Transverse colon (tissue), 4 donors: ENCODE measurements around the gene SPATA19.

ENCODE experiments used
- POLR2AphosphoS5 ChIP-seq, 3 donors: sonication (generic); formaldehyde crosslinking; IDR thresholded peaks; one replicate each; pipeline ENCODE4 v1.6.1; 2016; ENCODE audit warnings: antibody characterized with exemption in 3 of 3
- TF ChIP-seq, protein P1 (sequence below), 5 experiments: fragments of 200-600 bp in 3 of 5; fragments of 450-650 bp in 2 of 5; sonication (generic) in 3 of 5; IDR thresholded peaks; 1 replicate in 2 of 5; 2 replicates in 3 of 5; pipeline ENCODE4 v1.5.1; 2016 to 2017; ENCODE audit warnings: antibody characterized with exemption in 5 of 5, inconsistent platforms in 3 of 5, mild to moderate bottlenecking in 2 of 5, moderate library complexity in 1 of 5

DNA sequence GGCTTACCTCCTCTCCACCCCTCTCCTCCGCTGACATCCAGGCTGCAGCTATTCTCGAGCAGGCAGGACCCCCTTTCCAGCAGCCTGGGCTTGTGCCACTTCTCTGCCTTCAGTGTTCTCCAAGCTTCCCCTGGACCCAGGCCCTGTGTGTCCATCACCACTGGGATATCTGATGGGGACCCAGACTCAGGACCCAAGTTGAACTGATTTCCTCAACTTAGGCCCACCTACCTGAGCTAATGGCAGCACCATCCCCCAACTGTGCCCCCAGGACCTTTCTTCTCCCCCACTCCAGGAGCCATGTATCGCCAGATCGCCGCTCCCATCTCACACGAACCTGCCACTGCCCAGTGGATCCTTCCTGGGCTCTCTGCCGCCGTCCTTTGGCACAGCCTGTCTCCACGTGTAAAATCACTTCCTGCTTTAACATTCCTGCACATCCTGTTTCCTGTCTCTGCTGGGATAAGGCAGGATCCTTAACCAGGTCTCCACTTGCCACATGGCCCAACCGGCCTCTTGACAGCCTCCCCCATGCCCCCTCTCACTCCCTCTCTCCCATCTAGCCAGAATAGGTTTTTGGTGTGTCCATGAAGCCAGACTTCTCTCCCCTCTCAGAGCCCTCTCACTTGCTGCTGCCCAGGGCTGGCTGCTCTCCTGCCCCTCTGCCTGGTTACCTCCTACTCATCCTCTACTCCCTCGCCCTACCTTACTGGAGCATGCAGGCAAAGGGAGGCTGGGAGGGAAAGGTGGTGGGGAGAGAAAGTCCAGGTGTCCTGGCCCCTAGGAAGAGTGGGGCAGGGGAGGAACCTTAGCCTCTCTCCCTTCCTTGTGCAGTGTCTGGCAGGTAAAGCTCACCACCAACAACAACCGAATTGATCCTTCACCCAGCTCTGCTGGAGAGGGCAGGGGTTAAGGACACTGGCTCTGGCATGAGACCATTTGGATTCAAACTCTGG, 9.4 kb downstream of the SPATA19 start:
- TF ChIP-seq, protein P1, sequence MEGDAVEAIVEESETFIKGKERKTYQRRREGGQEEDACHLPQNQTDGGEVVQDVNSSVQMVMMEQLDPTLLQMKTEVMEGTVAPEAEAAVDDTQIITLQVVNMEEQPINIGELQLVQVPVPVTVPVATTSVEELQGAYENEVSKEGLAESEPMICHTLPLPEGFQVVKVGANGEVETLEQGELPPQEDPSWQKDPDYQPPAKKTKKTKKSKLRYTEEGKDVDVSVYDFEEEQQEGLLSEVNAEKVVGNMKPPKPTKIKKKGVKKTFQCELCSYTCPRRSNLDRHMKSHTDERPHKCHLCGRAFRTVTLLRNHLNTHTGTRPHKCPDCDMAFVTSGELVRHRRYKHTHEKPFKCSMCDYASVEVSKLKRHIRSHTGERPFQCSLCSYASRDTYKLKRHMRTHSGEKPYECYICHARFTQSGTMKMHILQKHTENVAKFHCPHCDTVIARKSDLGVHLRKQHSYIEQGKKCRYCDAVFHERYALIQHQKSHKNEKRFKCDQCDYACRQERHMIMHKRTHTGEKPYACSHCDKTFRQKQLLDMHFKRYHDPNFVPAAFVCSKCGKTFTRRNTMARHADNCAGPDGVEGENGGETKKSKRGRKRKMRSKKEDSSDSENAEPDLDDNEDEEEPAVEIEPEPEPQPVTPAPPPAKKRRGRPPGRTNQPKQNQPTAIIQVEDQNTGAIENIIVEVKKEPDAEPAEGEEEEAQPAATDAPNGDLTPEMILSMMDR (IDR thresholded peaks at IDR 0.05), result no peak
- no peak for TF ChIP-seq POLR2AphosphoS5 (IDR thresholded peaks at IDR 0.05)
